OCI-LY7 (cell line): ENCODE data around the gene CCDC78.

Source experiments
- EZH2phosphoT487 ChIP-seq: fragments of 200-600 bp; sonication (generic); IDR thresholded peaks from 2 replicates; pipeline ENCODE4 v1.6.1; 2018; ENCODE audit warnings: low read depth, borderline replicate concordance, mild to moderate bottlenecking, mixed run types, antibody characterized with exemption, low read length, moderate library complexity, mixed read lengths
- TF ChIP-seq, protein P1 (sequence below): fragments of 200-600 bp; sonication (generic); conservative IDR thresholded peaks from 2 replicates; pipeline ENCODE4 v1.5.1; 2014; ENCODE audit warnings: mild to moderate bottlenecking, antibody characterized with exemption, low read length, moderate library complexity, mixed read lengths

DNA sequence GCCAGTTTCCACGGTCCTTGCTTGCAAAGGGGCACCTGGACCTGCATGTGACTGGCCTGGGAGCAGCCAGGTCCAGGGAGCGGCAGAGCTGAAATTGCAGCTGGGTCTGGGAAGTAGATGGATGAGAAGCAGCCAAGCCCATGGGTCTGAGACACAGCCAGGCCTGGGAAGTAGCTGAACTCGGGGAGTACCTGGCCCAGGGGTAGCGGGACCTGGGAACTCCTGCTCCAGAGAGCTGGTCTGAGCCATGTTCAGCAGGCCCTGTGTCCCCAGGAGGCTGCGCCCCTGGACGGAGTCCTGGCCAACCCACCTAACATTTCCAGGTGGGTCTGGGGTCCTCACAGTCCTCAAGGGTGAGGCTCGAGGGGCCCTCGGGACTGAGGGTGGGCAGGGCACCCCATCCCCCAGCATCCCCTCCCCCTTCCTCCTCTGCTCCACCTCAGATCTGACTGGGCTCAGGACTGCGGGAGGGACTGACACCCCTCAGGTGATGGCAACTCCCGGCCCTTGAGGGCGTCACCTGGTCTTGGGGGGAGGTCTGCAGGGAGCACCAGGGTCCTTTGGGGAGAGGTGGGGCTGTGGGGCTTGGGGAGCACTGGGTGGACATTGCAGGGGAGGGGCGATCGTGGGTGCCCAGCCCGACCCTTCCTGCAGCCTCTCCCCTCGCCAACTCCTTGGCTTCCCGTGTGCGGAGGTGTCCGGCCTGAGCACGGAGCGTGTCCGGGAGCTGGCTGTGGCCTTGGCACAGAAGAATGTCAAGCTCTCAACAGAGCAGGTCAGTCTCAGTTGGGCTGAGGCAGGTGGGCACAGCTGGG lies 37.3 kb upstream of the CCDC78 start:
- TF ChIP-seq EZH2phosphoT487, result no peak
- TF ChIP-seq, protein P1, sequence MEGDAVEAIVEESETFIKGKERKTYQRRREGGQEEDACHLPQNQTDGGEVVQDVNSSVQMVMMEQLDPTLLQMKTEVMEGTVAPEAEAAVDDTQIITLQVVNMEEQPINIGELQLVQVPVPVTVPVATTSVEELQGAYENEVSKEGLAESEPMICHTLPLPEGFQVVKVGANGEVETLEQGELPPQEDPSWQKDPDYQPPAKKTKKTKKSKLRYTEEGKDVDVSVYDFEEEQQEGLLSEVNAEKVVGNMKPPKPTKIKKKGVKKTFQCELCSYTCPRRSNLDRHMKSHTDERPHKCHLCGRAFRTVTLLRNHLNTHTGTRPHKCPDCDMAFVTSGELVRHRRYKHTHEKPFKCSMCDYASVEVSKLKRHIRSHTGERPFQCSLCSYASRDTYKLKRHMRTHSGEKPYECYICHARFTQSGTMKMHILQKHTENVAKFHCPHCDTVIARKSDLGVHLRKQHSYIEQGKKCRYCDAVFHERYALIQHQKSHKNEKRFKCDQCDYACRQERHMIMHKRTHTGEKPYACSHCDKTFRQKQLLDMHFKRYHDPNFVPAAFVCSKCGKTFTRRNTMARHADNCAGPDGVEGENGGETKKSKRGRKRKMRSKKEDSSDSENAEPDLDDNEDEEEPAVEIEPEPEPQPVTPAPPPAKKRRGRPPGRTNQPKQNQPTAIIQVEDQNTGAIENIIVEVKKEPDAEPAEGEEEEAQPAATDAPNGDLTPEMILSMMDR, result no peak
